NCI-H774 (cell line): ENCODE results near the gene BANF2.

Experiments used
- DNase-seq: peaks from one replicate; lab custom pipeline; 2025; lab: John Stamatoyannopoulos, UW

BANF2 gene

GRCh38 chr20:17735959-17736621 is 36.3 kb downstream of the BANF2 start:
- DNase-seq: no peak

- DNase-seq: no peak
Measured at GRCh38 chr20:17738154-17738553, 38.4 kb downstream of the BANF2 start.

DNA sequence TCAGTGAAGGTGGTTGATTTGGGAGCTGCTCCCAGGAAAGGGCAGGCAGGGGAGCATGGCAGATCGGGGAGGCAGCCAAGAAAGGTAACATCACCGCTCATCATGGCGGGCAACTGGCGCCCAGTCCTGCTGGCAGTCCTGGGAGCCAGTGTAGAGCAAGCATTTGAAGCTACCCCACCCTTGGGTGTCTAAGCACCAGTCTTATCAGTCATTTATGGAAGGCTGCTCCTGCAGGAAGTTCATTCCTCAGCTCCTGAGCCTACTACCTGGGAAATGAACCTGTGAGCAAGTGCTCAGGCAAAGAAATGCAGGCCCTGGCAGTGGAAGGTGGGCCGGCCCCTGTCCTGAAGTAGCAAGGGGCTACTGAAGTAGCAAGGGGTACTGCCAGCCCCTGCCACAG is 41.5 kb downstream of the BANF2 start:
- DNase-seq: no peak

DNA sequence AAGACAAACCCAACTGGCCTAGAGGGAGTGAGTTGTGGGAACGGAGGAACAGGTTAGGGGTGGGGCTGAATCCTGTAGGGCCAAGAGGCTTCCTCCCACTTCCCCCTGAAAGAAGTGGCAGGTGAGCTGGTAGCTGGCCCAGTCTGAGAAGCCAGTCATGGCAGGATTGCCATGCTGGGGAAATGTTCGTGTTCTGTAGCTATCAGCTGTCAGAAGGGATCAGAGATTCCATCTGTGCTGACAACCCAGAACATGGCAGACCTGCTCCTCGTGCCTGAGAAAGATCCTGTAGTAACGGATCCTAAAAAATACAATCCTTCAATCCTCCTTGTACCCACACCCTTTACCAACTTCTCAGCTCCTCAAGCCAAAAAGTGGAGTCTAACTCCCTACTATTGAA is 43.0 kb downstream of the BANF2 start:
- no peak for DNase-seq

- DNase-seq: no peak
Measured at GRCh38 chr20:17743677-17744076, 43.9 kb downstream of the BANF2 start.

DNA sequence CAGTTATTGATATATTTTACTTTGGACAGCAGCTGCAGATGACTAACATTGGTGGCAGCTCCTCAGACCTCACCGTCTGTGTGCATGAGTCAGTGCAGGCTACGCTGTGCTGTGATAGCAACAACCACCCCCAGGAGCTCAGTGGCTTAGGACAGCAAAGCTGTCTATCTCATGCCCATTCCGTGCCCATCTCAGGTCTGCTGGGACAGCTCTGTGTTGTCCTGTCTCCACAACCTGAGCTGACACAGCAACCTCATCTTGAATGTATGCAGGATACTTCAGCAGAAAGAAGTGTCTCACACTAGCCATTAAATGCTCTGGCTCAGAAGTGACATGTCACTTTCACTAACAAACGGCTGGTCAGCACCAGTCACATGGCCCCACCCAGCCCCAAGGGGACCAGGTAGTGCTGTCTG is 47.7 kb downstream of the BANF2 start:
- DNase-seq: no peak

DNA sequence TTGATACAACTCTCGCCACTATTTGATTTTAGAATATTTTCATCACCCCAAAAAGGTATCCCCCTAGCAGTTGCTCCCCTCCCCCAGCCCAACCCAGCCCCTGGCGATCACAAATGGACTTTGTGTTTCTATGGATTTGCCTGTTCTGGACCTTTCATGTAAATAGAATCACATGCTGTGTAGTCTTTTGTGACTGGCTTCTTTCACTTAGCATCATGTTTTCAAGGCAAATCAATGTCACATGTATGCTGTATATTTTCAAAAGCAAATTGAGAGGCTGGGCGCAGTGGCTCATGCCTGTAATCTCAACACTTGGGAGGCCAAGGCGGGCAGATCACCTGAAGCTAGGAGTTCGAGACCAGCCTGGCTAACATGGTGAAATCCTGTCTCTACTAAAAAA is 48.5 kb downstream of the BANF2 start:
- no peak for DNase-seq

DNA sequence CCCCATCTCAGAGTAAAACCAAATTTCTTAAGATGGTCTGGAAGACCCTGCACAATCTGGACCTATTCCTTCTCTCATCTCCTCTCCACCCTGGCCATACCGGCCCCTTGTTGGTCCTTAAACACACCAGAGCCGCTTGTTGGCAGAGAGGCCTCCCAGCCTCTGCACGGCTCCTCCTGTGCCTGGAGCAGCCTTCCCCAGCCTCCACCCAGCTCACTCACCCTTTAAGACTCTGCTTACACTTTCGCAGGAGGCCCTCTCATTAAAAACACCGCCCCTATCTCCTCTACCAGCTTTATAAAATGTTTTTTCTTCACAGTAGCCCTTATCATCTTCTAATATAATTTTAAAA is 49.8 kb downstream of the BANF2 start:
- no peak for DNase-seq

GRCh38 chr20:17749978-17750721 is 50.4 kb downstream of the BANF2 start:
- DNase-seq: no peak

DNA sequence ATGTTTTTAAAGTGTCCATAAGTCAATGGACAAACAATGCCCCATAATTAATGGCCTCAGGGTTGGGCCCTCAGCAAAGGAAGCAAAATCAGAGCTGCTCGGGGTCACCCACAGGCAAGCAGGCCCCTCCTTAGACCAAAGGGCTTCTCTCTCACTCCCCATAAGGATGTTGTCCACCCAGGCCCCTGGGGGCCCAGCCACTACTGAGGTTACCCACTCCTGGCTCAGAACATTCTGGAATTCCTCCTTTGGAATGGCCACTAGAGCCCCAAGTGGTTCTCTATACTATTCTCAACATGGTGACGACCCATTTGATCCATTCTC is 50.9 kb downstream of the BANF2 start:
- no peak for DNase-seq

GRCh38 chr20:17751640-17752039 is 51.9 kb downstream of the BANF2 start:
- DNase-seq: no peak

DNA sequence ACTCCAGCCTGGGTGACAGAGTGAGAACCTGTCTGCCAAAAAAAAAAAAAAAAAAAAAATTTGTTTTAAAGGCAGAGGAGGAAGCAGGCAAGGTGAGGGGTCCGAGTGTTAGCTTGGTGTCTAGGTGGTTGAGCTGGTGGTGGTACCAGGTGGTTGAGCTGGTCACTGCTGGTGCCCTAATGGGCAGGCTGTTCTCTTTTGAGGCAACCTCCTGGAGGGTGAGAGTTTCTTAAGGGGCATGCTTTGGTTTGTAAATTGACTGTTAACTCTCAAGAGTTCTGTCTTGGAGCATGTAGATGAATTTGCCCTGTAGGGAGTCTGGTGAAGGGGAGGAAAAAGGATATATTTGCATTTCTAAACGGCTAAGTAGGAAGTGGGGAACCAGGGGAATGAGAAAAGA is 52.7 kb downstream of the BANF2 start:
- no peak for DNase-seq

GRCh38 chr20:17753516-17753915 is 53.8 kb downstream of the BANF2 start:
- DNase-seq: no peak

GRCh38 chr20:17756529-17756928 is 56.8 kb downstream of the BANF2 start:
- DNase-seq: no peak

DNA sequence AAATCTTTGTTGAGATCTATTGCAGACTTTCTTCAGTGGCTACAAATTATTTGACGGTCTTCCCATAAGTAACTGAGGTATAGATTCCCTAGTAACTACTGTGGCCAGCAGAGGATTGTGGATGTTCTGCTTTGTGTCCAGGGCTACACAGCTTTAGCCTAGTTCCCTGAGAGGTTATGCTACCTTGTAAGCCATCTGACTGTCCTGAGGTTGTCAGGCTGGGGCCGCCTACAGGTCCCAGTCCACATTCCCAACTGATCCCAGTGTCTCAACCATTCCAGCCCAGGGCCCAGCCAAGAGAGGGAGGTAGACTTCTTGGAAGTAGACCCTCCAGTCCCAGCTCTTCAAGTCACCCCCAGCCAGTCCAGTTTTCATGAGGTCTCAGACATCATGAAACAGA is 57.7 kb downstream of the BANF2 start:
- DNase-seq: no peak

GRCh38 chr20:17758010-17758409 is 58.2 kb downstream of the BANF2 start:
- DNase-seq: no peak

GRCh38 chr20:17758512-17758911 is 58.7 kb downstream of the BANF2 start:
- DNase-seq: no peak

- no peak for DNase-seq
Measured at GRCh38 chr20:17759449-17759848, 59.7 kb downstream of the BANF2 start.

GRCh38 chr20:17761604-17762003 is 61.8 kb downstream of the BANF2 start:
- DNase-seq: no peak

DNA sequence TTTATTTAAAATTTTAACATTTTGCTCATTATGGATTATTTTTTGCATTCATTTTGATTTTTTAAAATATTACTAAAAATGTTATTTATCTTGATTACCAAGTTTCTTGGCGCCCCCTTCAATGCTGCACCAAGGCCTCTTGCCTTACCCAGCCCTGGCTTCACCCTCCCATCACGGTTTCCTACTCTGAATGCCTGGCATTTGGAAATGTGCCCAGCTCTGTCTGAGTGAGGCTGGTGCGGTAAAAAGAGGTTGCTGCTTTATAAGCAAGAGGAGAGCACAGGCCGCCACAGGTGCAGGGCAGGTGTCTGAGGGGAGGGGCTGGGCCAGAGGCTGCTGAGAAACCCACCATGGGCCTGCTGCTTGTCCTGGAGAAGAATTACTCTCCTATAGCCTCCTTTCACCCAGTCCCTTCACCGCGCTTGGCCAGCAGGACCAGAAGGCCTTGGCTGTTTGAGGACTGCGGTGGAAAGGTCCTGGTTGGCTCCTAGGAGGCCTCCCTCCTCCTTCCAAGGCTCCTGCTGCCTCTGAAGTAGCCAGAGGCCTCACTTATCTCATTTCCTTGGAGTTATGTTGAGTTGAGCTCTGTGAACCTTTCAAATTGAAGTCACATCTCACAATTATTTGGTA is 62.6 kb downstream of the BANF2 start:
- DNase-seq: no peak

- DNase-seq: no peak
Measured at GRCh38 chr20:17762873-17763557, 63.2 kb downstream of the BANF2 start.

GRCh38 chr20:17765017-17765416 is 65.3 kb downstream of the BANF2 start:
- DNase-seq: no peak

- DNase-seq: no peak
Measured at GRCh38 chr20:17765584-17765983, 65.8 kb downstream of the BANF2 start.
